HG03432 (cell line): Measurements from ENCODE around the gene FCHO2.

Experiments used
- ATAC-seq: cut with Tn5 transposase; IDR thresholded peaks from one replicate; pipeline ENCODE4 v1.9.1; 2021; ENCODE audit warnings: mild to moderate bottlenecking, moderate library complexity; ENCODE audit not compliant: unreplicated experiment

The FCHO2 gene

GRCh38 chr5:73106335-73106734, 150.5 kb downstream of the FCHO2 start:
- ATAC-seq: no peak

- ATAC-seq: no peak
These were observed 154.3 kb downstream of the FCHO2 start for GRCh38 chr5:73110190-73110589.

DNA sequence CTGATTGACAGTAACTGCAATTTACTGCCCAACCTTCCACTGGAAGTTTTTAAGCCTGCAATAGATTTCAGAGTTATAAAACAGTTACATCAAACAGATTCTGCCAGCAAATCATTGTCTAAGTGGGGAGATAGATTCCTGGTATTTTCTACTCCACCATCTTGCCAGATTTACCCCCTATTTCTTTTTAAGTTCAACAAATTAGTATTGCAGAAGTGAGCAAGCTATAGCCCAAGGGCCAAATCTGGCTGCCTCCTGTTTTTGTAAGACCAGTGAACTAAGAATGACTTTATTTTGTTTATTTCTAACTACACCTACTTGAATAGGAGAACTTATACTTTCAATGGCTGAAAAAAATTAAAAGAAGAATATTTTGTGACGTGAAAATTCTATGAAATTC, 155.7 kb downstream of the FCHO2 start:
- ATAC-seq: no peak

DNA sequence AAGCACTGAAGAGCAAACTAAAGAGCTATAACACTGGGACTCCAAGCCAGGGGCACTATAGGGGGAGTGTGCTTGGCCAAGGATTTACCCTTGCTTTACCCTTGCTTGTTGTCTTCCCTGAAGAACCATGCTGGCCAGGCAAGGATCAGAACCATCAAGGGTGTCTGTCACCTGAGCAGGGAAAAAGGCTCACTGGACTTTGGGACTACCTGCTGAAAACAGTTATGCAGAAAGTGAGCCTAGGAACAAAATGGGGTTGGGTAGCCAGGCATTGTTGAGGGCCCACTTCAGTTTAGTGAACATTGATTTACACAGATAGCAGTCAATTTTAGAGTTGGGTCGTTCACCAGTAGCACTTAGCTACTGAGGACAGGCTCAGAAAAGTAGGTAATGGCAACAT, 156.5 kb downstream of the FCHO2 start:
- no peak for ATAC-seq

- ATAC-seq: no peak
These were observed 158.3 kb downstream of the FCHO2 start for GRCh38 chr5:73114044-73114688.

DNA sequence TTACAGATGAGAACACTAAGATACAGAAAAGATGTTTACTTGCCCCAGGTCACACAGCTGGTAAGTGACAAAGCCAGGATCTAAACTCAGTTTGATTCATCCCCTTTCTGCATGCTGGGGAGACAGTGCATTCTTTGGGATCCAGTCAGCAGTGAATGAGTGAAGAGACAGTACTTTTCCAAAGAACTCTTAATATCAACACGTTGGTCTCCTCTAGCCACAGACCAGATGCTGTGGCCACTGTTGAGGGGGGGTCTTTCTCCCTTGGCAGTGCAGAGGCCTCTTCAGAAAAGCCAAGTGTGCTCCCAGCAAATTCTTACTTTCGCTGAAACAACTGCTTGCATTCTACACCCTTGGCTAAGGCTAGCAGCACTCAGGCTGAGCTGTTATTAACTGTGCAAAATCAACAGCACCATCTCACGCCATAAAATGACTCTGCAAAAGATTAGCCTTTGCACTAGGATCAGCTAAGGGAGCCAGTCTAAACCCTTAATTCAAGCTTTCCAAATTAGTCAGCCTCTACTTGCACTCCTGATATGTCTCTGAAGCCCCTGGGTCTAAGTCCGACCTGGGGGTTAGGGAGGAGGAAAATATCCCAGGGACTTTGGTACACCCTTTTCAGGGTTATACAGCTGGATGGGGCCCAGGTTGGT, 159.7 kb downstream of the FCHO2 start:
- no peak for ATAC-seq

DNA sequence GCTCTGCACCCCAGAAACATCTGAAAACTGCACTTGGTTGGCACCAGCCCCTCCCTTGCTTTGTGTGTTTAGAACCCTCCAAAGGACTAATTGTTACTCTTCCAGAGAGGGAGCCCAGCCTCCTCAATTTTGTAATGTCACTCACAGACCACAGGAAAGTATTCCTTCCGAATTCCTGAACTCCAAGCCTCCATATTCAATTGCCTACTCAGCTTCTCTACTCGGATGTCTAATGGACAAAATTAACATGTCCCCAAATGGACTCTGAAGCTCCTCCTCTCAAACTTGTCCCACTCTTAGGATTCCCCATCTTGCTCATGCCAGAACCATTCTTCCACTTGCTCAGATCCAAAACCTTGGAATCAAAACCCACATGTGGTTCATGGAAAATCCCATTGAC, 160.7 kb downstream of the FCHO2 start:
- ATAC-seq: no peak

DNA sequence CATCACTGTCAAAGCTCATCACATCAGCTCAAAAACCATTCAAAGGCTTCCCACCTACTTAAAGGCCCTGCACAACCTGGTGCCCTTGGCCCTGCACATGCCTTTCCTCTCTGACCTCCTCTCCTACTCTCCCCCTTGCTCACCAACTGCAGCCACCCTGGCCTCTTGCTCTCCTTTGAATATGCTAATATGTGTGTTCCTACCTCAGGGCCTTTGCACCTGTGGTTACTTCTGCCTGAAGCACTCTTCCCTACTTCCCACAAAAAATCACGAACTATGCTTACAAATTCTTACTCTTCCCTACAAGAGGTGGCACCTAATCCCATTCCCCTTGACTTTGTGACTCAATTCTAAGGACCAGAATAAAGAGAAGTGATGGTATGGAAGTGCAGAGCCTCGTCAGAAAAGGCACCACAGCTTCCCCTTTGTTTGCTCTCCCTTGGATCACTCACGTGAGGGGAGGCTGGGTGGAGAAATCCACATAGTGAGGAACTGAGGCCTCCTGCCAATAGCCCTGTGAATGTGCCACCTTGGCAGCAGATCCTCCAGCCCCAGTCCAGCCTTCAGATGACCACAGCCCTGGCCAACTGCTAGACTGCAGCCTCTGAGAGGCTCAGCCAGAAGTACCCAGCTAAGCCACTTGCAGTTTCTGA, 161.4 kb downstream of the FCHO2 start:
- no peak for ATAC-seq

DNA sequence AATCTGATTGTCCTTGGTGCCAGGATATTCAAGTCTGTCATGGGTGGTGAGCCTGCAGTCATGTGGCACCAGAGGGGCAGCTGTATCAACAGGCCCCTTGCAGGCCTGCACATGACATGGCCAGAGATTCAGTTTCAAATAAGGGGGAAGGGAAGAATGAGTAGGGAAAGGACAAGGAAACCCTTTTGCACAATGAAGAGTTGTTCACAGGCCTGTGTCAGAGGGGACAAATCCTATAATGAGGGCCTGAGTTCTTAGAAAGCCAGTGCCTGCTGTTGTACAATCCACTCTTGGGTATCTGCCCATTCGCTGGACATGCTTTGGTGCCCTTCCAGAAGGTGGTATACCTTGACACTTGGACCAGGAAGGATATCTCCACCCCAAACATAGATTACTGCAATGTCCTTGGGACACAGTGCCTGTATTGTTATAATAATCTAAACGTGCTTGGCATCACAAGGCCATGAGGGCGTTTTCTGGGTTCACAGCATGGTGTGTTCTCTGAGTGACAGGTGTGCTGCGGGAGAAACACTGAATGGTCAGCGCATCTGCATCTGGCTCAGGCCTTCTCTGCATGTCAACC, 162.6 kb downstream of the FCHO2 start:
- no peak for ATAC-seq

GRCh38 chr5:73119451-73120157, 163.8 kb downstream of the FCHO2 start:
- ATAC-seq: no peak

DNA sequence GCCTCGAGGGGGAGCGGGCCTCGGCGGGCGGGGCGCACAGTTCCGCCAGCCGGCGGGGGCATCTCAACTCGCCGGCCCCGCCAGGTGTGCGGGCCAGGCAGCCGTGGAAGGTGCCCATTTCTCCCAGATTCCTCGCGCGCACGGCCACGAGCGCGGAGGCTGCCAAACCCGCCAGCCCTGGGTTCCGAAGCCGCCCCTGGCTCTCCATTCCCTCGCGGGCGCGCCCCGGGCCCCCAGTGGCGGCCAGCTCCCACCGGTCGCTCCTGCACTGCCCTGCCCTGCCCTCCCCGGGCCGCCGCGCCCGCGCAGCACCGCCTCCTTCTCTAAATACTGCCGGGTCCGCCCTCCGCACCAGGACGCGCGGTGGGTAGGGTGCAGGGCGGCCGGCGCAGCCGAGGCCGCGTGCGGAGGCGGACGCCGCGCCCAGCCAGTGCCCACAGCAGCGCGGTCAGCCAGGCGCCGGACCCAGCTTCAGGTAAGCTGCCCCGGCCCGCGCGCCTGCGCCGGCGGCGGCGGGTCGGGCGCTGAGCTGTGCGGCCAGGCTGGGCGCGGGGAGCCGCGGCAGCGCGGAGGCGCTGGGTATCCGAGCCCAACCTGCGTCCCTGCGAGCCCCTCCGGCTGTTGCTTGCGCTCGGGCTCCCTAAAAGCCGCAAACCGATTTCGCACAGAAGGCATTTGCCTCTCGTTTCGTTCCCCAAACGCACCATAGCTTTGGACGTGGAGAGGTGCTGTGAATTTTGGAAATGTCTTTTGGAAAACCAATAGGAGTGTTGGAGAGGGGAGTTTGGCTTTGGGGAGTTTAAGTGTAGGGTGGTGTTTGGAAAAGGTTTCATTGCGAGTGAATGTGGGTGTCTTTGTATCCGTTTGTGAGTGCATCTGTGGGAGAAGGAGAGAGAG, 164.6 kb downstream of the FCHO2 start, which contains the start of gene TMEM171:
TMEM171 (plus strand) TSS at position 354 of the 897 bp plus-strand sequence. CDS start 2,799 bp downstream, outside the sequence.
- no peak for ATAC-seq

DNA sequence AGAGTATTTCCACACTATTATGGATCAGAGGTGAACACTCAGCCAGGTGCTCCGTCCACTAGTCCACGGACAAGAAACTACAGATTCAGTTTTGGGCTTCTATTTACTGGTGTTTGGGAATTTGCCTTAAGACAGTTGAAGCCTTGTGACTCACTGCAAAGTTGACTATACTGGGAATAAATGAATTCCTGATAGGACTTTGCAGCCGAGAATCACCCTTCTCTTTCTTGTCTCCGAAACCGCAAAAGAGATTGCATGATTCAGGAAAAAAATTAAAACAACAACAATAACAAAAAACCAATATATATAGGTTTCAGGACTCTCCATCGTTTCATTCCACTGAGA, 165.2 kb downstream of the FCHO2 start:
- ATAC-seq: no peak

- no peak for ATAC-seq
These were observed 167.3 kb downstream of the FCHO2 start for GRCh38 chr5:73122875-73123810.

- no peak for ATAC-seq
These were observed 169.4 kb downstream of the FCHO2 start for GRCh38 chr5:73125289-73125688.

GRCh38 chr5:73126381-73126780, 170.5 kb downstream of the FCHO2 start:
- ATAC-seq: no peak

GRCh38 chr5:73126957-73127356, 171.1 kb downstream of the FCHO2 start:
- ATAC-seq: no peak

- no peak for ATAC-seq
These were observed 173.3 kb downstream of the FCHO2 start for GRCh38 chr5:73129143-73129542.

DNA sequence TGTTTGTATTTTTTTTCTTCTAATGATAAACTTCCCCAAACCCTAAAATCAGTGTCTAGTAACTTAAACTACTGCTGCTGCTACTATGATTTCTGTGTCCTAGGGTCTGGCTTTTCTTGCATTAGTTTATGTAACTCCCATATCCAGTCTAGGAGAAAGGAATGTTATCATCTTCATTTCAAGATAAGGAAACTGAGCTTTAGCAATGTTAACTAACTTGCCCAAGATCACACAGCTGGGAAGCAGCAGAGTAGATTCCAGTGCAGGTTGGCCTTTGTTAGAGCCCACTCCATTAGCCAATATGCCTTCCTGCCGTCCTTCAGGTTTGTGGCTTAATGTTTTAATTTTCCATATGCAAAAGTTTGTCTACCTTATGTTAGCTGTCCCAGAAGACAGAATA, 175.0 kb downstream of the FCHO2 start:
- no peak for ATAC-seq

- ATAC-seq: no peak
These were observed 176.0 kb downstream of the FCHO2 start for GRCh38 chr5:73131711-73132425.
